ELF-1 (cell line): ENCODE data around the gene TM2D3.

Source experiments
- DNase-seq: peaks from one replicate; pipeline ENCODE4 v3.0.0-alpha.2; 2016; ENCODE audit warnings: low read depth, low spot score

TM2D3 gene

GRCh38 chr15:101604124-101604874 lies 47.9 kb downstream of the TM2D3 start:
- no peak for DNase-seq

GRCh38 chr15:101602801-101603200 lies 49.4 kb downstream of the TM2D3 start:
- no peak for DNase-seq

- no peak for DNase-seq
Observed at GRCh38 chr15:101600035-101600434, 52.1 kb downstream of the TM2D3 start.

GRCh38 chr15:101599091-101599490 lies 53.1 kb downstream of the TM2D3 start:
- DNase-seq, result no peak

GRCh38 chr15:101597360-101597928 lies 54.7 kb downstream of the TM2D3 start:
- DNase-seq, result no peak

GRCh38 chr15:101596633-101597032 lies 55.5 kb downstream of the TM2D3 start:
- no peak for DNase-seq
